Measurements from ENCODE around the gene CD52. TPM values are rescaled to one million over a fixed set of nuclear protein-coding genes. Genes with fewer than 3 reads are reported as not detected.

CD52 gene
- total RNA-seq, 6 experiments from 2014 or later = 2.8 to 17.6 (median 8.5) TPM

DNA sequence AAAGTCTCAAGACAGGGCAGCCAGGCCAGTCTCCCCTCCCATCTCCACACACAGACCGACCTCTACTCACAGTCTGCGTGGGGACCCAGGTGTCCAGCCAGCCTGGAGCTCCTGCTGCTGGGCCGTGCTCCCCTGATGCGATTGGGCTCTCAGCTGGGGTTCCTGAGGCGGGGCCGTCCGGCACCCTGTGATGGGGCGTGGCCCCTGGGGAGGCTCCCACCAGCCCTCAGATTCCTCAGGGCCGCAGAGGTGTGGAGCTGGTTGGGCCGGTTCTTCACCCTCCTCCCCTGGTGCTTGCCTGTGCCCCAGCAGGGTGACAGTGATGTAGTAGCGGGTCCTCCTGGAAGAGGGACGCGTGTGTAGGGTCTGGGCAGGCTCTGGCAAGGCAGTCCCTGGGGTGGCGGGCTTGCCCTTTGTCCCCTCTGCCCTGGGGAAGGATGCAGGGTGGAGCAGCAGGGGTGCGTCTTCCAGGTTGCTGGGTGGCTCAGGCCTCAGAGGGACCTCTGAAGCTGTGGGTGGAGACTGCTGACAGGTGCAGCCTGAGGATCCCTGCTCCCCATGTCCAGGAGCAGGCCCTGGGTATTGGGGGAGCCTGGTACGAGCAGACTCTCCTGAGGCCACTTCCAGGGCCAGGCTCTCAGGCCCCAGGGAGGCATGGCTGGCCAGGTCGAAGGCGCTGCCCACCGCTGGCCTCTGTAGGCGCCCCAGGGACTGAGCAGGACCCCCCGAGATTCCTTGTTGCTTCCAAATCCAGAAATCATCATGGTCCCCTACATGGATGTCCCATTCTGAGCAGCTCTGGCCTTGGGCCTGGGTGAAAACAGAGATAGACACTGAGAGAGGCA lies 36.4 kb downstream of the CD52 start, which contains the start of gene CRYBG2:
TSS of gene CRYBG2 (minus strand) at position 155 of the 845 bp plus-strand sequence. CDS start 7,473 bp downstream, outside the sequence.
- no peaks in the 10 kb centered on the region for H3K9me3 ChIP-seq
- H3K36me3 ChIP-seq = no peaks in the 10 kb centered on the region
- WGBS (ENCODE audit: insufficient coverage, low coverage, low lambda C conversion rate, missing lambda C conversion rate) = 100% methylated on average over 2 of the region's 21 CpGs
- no peak for ATAC-seq
- TF ChIP-seq, protein P1, sequence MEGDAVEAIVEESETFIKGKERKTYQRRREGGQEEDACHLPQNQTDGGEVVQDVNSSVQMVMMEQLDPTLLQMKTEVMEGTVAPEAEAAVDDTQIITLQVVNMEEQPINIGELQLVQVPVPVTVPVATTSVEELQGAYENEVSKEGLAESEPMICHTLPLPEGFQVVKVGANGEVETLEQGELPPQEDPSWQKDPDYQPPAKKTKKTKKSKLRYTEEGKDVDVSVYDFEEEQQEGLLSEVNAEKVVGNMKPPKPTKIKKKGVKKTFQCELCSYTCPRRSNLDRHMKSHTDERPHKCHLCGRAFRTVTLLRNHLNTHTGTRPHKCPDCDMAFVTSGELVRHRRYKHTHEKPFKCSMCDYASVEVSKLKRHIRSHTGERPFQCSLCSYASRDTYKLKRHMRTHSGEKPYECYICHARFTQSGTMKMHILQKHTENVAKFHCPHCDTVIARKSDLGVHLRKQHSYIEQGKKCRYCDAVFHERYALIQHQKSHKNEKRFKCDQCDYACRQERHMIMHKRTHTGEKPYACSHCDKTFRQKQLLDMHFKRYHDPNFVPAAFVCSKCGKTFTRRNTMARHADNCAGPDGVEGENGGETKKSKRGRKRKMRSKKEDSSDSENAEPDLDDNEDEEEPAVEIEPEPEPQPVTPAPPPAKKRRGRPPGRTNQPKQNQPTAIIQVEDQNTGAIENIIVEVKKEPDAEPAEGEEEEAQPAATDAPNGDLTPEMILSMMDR (IDR thresholded peaks at IDR 0.05) = no peak
- TF ChIP-seq POLR2A (IDR thresholded peaks at IDR 0.05) = no peak
- intact Hi-C loops (cut with DNase I) = no loop called here
- H3K4me1 ChIP-seq = peaks cover 0 to 16% (median 4%) of the 10 kb centered on the region in 4 donors
- H3K27ac ChIP-seq = no peak within 1 kb of the TSS
- H3K4me3 ChIP-seq = no peak within 1 kb of the TSS
- DNase-seq = no peak
- no peaks in the 10 kb centered on the region for H3K27me3 ChIP-seq

DNA sequence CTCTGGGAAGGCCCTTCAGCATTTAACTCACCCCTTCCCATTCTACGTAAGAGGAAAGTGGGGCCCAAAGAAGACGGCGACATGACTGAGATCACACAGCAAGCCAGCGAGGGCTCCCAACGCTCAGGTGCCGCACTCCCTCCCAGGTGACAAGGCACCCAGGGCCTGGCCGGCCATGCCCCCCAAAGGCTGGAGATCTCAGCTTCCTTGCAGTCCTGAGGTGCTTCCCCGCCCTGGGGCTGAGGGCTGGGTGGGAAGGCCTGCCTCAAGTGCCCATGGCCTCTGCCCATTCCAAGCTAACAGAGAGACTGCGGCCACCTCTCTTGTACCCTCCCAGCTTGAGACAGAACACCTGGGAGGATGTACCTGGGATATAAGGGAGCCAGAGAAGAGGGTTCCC lies 37.2 kb downstream of the CD52 start:
- H3K36me3 ChIP-seq = no peaks in the 10 kb centered on the region
- no peak for DNase-seq
- 80% methylated on average over 1 of the region's 9 CpGs for WGBS (ENCODE audit: insufficient coverage, low coverage, low lambda C conversion rate, missing lambda C conversion rate)
- no peaks in the 10 kb centered on the region for H3K27me3 ChIP-seq
- TF ChIP-seq, protein P1 (IDR thresholded peaks at IDR 0.05) = no peak
- no peak for TF ChIP-seq POLR2A (IDR thresholded peaks at IDR 0.05)
- H3K4me3 ChIP-seq = no peak overlapping the region
- intact Hi-C loops (cut with DNase I) = no loop called here
- ATAC-seq = no peak
- H3K9me3 ChIP-seq = no peaks in the 10 kb centered on the region
- H3K27ac ChIP-seq = no peak overlapping the region
- H3K4me1 ChIP-seq = peaks cover 0 to 19% (median 5%) of the 10 kb centered on the region in 4 donors

GRCh38 chr1:26356106-26356505 lies 38.3 kb downstream of the CD52 start:
- no peaks in the 10 kb centered on the region for H3K9me3 ChIP-seq
- H3K27ac ChIP-seq = no peak overlapping the region
- no peak overlapping the region for H3K4me3 ChIP-seq
- TF ChIP-seq, protein P1 (IDR thresholded peaks at IDR 0.05) = no peak
- TF ChIP-seq POLR2A (IDR thresholded peaks at IDR 0.05) = no peak
- DNase-seq = no peak
- H3K27me3 ChIP-seq = no peaks in the 10 kb centered on the region
- H3K36me3 ChIP-seq = no peaks in the 10 kb centered on the region
- no peak for ATAC-seq
- intact Hi-C loops (cut with DNase I) = no loop called here
- WGBS (ENCODE audit: insufficient coverage, low coverage, low lambda C conversion rate, missing lambda C conversion rate) = 100% methylated on average over 1 of the region's 5 CpGs
- peaks cover 0 to 14% (median 5%) of the 10 kb centered on the region in 4 donors for H3K4me1 ChIP-seq

DNA sequence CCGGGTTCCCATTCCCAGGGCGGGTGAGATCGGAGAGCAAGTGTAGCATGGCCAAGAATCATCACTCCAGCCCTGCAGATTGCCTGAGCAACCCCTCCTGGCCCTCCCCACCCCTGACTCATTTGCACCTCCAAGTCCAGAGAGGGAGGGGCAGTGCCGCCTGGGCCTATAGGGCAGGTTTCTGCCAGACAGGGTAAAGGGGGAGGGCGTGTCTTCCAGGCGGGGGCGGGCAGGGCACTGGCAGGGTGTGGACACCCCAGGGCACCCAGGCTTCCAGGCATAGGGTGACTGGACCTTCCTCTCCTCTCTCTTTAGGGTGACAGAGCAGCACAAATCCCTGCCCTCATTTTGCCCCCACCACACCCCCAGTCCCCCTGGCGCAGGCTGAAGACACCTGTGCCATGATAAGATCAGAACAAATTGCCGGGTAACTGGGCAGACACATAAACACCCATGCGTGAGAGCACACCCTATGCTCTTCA lies 39.4 kb downstream of the CD52 start:
- TF ChIP-seq POLR2A (IDR thresholded peaks at IDR 0.05) = no peak
- TF ChIP-seq, protein P1 (IDR thresholded peaks at IDR 0.05) = no peak

More for the DNA sequence above, 39.4 kb downstream of the CD52 start:
- Histone ChIP-seq H3K4me3 (no peak overlapping the region), H3K4me1 (peaks cover 0 to 10% (median 5%) of the 10 kb centered on the region in 4 donors), H3K27ac (no peak overlapping the region), H3K9me3 (no peaks in the 10 kb centered on the region), H3K27me3 (no peaks in the 10 kb centered on the region), H3K36me3 (no peaks in the 10 kb centered on the region)
- DNase-seq = no peak
- ATAC-seq = no peak
- intact Hi-C loops (cut with DNase I) = no loop called here
- WGBS (ENCODE audit: insufficient coverage, low coverage, low lambda C conversion rate, missing lambda C conversion rate) = 90% methylated on average over 2 of the region's 10 CpGs
